H1 (cell line): ENCODE measurements around the gene PREX1. TPM values are rescaled to one million over a fixed set of nuclear protein-coding genes. Genes with fewer than 3 reads are reported as not detected.

Experiments
- EGR1 ChIP-seq: IDR thresholded peaks from 2 replicates; pipeline ENCODE4 v1.6.1; 2011; ENCODE audit warnings: low read depth, low read length, borderline replicate concordance
- EZH2 ChIP-seq: fragments of 200-600 bp; sonication (generic); IDR thresholded peaks from 2 replicates; pipeline ENCODE4 v1.7.1; 2012; ENCODE audit warnings: low read depth, mild to moderate bottlenecking, moderate library complexity, low read length, inconsistent platforms; ENCODE audit not compliant: severe bottlenecking
- polyA plus RNA-seq, 7 experiments: library from polyadenylated mRNA; depleted of rRNA in 3 of 7; stranded (reverse) in 5 of 7; unstranded in 2 of 7; fragments of >200 nt in 5 of 7; fragments of 200-250 nt in 2 of 7; gene quantifications; 1 replicate in 5 of 7; 2 replicates in 1 of 7; 4 replicates in 1 of 7; pipeline versions ENCODE4 v1.2.1 to v1.2.3, GENCODE V29; 2011 to 2013; ENCODE audit warnings: missing spikeins in 2 of 7, mixed read lengths in 2 of 7
- total RNA-seq: library from RNA; stranded (reverse); fragmentation: NEBNext Ultra II Directional; extraction: Animal tissue kit (Norgen Biotek cat#: 25700); gene quantifications from 2 replicates; pipeline ENCODE4 v1.2.1, GENCODE V29; 2021

PREX1 gene
- total and polyA plus RNA-seq, 2 of the 8 experiments (the other 6 are each of a cell fraction or from before 2014, with no cell fraction given): 10.7 to 12.8 TPM

GRCh38 chr20:48856130-48856529, 28.3 kb upstream of the PREX1 start (continued):
- TF ChIP-seq EZH2: no peak
- no peak for TF ChIP-seq EGR1
